ENCODE measurements around the gene PDCD2. TPM values are rescaled to one million over a fixed set of nuclear protein-coding genes. Genes with fewer than 3 reads are reported as not detected.
"Not testable (repeated sequence)": the region's sequence is repeated elsewhere in the genome, so short reads cannot be mapped to it uniquely, and the experiment has no call there.

PDCD2 gene
- total RNA-seq, 1 experiment from 2014 or later, result 121 TPM

GRCh38 chr6:170529839-170530469 lies 54.5 kb downstream of the PDCD2 start:
- DNase-seq (ENCODE audit: low read depth, low spot score) (peak; percentile 54), ATAC-seq (peak; percentile 94)
- intact Hi-C loops (cut with micrococcal nuclease; ENCODE audit: unreplicated experiment), result loop anchor here (2.0 to 10.0 kb wide), 4 partner anchors 235 to 739 kb away; partner anchors contain the start of gene DLL1
- no peaks in the 10 kb centered on the region for H3K9me3 ChIP-seq (ENCODE audit: control insufficient read depth, insufficient read depth, low read depth, low read length)
- peaks cover 12% of the 10 kb centered on the region for H3K36me3 ChIP-seq (ENCODE audit: control insufficient read depth, insufficient read depth, low read length)
- no peaks in the 10 kb centered on the region for H3K27me3 ChIP-seq (ENCODE audit: control insufficient read depth, insufficient read depth, low read length)
- TF ChIP-seq CTCF (IDR thresholded peaks at IDR 0.05) (peak; percentile 97), POLR2AphosphoS5 (IDR thresholded peaks at IDR 0.05; ENCODE audit: low read depth, low read length) (no peak), SIN3A (IDR thresholded peaks at IDR 0.05; ENCODE audit: borderline replicate concordance, insufficient read depth, low read depth, low read length) (no peak)
- CTCF ChIA-PET, result interaction anchor here (0.6 to 1.3 kb wide), 5 partner anchors 67 to 740 kb away, joined by 3 to 8 read pairs (median 4); no protein-coding TSS in a partner anchor
- no peak overlapping the region for H3K4me3 ChIP-seq (ENCODE audit: low read depth in 2 of 2, low read length in 2 of 2)
- in situ Hi-C loops (cut with HindIII; ENCODE audit: low pct_unique_long_range_greater_than_20kb, low sequenced_read_pairs), result no loop called here
- no TSS peak for BruUV-seq (replicated peaks)
- POLR2A ChIA-PET, result no interaction called here
- no peaks in the 10 kb centered on the region for H3K4me1 ChIP-seq (ENCODE audit: control insufficient read depth, insufficient read depth, low read length)
- no peak overlapping the region for H3K27ac ChIP-seq (ENCODE audit: low read length)

- H3K27me3 ChIP-seq (ENCODE audit: control insufficient read depth, insufficient read depth, low read length); BruUV-seq (replicated peaks); H3K36me3 ChIP-seq (ENCODE audit: control insufficient read depth, insufficient read depth, low read length); ATAC-seq; H3K4me3 ChIP-seq (ENCODE audit: low read depth in 2 of 2, low read length in 2 of 2); POLR2A ChIA-PET; H3K4me1 ChIP-seq (ENCODE audit: control insufficient read depth, insufficient read depth, low read length); DNase-seq (ENCODE audit: low read depth, low spot score); H3K27ac ChIP-seq (ENCODE audit: low read length); H3K9me3 ChIP-seq (ENCODE audit: control insufficient read depth, insufficient read depth, low read depth, low read length); in situ Hi-C loops (cut with HindIII; ENCODE audit: low pct_unique_long_range_greater_than_20kb, low sequenced_read_pairs): not testable (repeated sequence)
- CTCF ChIA-PET, result interaction anchor here (0.7 kb wide), 1 partner anchor 467 kb away, joined by 3 read pairs; no protein-coding TSS in a partner anchor
- intact Hi-C loops (cut with micrococcal nuclease; ENCODE audit: unreplicated experiment), result loop anchor here (2.0 to 10.0 kb wide), 4 partner anchors 233 to 737 kb away; partner anchors contain the start of gene DLL1
Observed at GRCh38 chr6:170527995-170528394, 56.4 kb downstream of the PDCD2 start.

GRCh38 chr6:170525795-170526194 lies 58.6 kb downstream of the PDCD2 start:
- no peak for ATAC-seq
- no peaks in the 10 kb centered on the region for H3K4me1 ChIP-seq (ENCODE audit: control insufficient read depth, insufficient read depth, low read length)
- intact Hi-C loops (cut with micrococcal nuclease; ENCODE audit: unreplicated experiment) (loop anchor here (5.0 to 10.0 kb wide), 3 partner anchors 231 to 693 kb away; partner anchors contain the start of gene DLL1), in situ Hi-C loops (cut with HindIII; ENCODE audit: low pct_unique_long_range_greater_than_20kb, low sequenced_read_pairs) (no loop called here)
- ChIA-PET POLR2A (no interaction called here), CTCF (no interaction called here)
- H3K4me3 ChIP-seq (ENCODE audit: low read depth in 2 of 2, low read length in 2 of 2), result no peak overlapping the region
- TF ChIP-seq TCF7L2 (IDR thresholded peaks at IDR 0.05; ENCODE audit: low read depth, low read length) (no peak), REST (IDR thresholded peaks at IDR 0.05; ENCODE audit: insufficient read depth in 1 of 2, low read depth in 2 of 2, low read length in 1 of 2) (no peak), POLR2AphosphoS5 (IDR thresholded peaks at IDR 0.05; ENCODE audit: low read depth, low read length) (no peak), SIN3A (IDR thresholded peaks at IDR 0.05; ENCODE audit: borderline replicate concordance, insufficient read depth, low read depth, low read length) (no peak), CTCF (IDR thresholded peaks at IDR 0.05) (no peak)
- H3K9me3 ChIP-seq (ENCODE audit: control insufficient read depth, insufficient read depth, low read depth, low read length), result no peaks in the 10 kb centered on the region
- no peaks in the 10 kb centered on the region for H3K27me3 ChIP-seq (ENCODE audit: control insufficient read depth, insufficient read depth, low read length)
- no TSS peak for BruUV-seq (replicated peaks)
- H3K36me3 ChIP-seq (ENCODE audit: control insufficient read depth, insufficient read depth, low read length), result no peaks in the 10 kb centered on the region
- DNase-seq (ENCODE audit: low read depth, low spot score), result no peak
- no peak overlapping the region for H3K27ac ChIP-seq (ENCODE audit: low read length)

All from Panc1 (cell line).